ENCODE results near the gene PILRA.
"Not testable (repeated sequence)": the region's sequence is repeated elsewhere in the genome, so short reads cannot be mapped to it uniquely, and the experiment has no call there.

GRCh38 chr7:100338083-100338696 is 35.1 kb upstream of the PILRA start:
- TF ChIP-seq, protein P1, sequence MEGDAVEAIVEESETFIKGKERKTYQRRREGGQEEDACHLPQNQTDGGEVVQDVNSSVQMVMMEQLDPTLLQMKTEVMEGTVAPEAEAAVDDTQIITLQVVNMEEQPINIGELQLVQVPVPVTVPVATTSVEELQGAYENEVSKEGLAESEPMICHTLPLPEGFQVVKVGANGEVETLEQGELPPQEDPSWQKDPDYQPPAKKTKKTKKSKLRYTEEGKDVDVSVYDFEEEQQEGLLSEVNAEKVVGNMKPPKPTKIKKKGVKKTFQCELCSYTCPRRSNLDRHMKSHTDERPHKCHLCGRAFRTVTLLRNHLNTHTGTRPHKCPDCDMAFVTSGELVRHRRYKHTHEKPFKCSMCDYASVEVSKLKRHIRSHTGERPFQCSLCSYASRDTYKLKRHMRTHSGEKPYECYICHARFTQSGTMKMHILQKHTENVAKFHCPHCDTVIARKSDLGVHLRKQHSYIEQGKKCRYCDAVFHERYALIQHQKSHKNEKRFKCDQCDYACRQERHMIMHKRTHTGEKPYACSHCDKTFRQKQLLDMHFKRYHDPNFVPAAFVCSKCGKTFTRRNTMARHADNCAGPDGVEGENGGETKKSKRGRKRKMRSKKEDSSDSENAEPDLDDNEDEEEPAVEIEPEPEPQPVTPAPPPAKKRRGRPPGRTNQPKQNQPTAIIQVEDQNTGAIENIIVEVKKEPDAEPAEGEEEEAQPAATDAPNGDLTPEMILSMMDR (IDR thresholded peaks at IDR 0.05), result not testable (repeated sequence)
- TF ChIP-seq POLR2A (IDR thresholded peaks at IDR 0.05), result peak in 1 of 2 donors; percentile 20

Data from adrenal gland (tissue), 5 donors.